Motor neuron (in vitro differentiated cells): ENCODE measurements around the gene RBMS1. TPM values are rescaled to one million over a fixed set of nuclear protein-coding genes. Genes with fewer than 3 reads are reported as not detected.

ENCODE experiments used
- ATAC-seq, 8 experiments: fragments of 200-7000 bp; cut with Tn5 transposase; replicated peaks in 6 of 8; 2 replicates each; pipeline ENCODE4 v1.8.0; 2021; ENCODE audit warnings: mild to moderate bottlenecking in 8 of 8, moderate library complexity in 8 of 8
- H3K27ac ChIP-seq, 2 donors: fragments of 250-450 bp; sonication (Bioruptor Pico); 2 replicates each; pipeline ENCODE4 v1.9.0; 2021; ENCODE audit warnings: antibody characterized with exemption in 2 of 2, mild to moderate bottlenecking in 2 of 2, moderate library complexity in 1 of 2
- H3K4me1 ChIP-seq, 2 donors: fragments of 250-450 bp; sonication (Bioruptor Pico); replicated peaks in 1 of 2; 2 replicates each; pipeline ENCODE4 v1.6.1; 2021; ENCODE audit warnings: antibody characterized with exemption in 2 of 2, mild to moderate bottlenecking in 2 of 2, moderate library complexity in 1 of 2
- H3K4me3 ChIP-seq, 5 donors: fragments of 250-450 bp; sonication (Bioruptor Pico); 2 replicates each; pipeline ENCODE4 v1.9.0; 2021; ENCODE audit warnings: antibody characterized with exemption in 5 of 5, mild to moderate bottlenecking in 5 of 5, moderate library complexity in 4 of 5
- WGBS, 10 experiments: fragments of 450-650 bp; shearing (Covaris generic); methylation state at CpG; one replicate each; pipeline ENCODE4 v1.0.0; 2022; 5-methylcytosine and 5-hydroxymethylcytosine counted together
- in situ Hi-C, 9 experiments: fragments of 400-800 bp; cut with MboI; loops; one replicate each; pipeline ENCODE4 v1.15.0; 2021; ENCODE audit warnings: low sequenced_read_pairs in 9 of 9, low pct_unique_long_range_greater_than_20kb in 2 of 9; ENCODE audit not compliant: unreplicated experiment in 9 of 9
- total RNA-seq, 8 experiments: library from RNA; unstranded; fragments of 300-600 nt; gene quantifications; 2 replicates each; pipeline versions ENCODE4 v1.2.3 to v1.2.4, GENCODE V29; 2022

The RBMS1 gene
- total RNA-seq, 8 experiments from 2014 or later, result 17.9 to 172 (median 53.5) TPM

DNA sequence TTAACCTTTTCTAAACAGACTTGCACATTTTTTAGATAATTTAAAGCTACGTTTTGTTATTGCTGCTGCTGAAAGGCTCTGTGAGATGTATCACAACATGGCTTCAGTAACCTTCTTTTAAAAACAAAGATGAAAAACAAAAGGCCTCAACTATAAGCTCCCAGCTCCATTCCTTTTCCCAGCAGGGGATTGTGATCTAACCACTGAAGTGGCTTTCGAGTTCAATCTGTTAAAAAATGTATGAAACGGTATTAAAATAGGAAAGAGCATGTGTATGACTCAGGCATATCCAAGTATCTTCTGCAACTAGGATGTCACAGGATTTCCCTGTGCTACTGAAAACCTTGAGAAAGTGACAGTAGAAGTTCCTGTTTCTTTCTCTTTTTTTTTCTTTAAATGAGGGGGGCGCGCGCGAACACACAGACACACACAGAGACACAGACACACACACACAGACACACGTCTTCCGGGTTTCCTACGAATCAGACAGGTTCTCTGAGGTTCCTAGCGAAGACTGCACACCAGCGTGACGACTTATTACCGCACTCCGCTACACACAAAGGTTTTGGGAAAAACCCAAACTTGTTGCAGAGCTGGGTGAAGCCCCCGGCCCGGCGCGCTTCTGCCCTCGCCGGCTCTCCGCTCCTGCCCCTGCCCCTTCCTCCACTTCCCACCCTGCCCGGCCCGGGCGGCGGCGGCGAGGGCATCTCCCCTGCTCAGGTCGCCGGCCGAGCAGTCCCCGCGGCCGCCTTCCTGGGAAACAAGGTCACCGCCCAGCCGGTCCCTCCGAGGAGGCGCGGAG, 86.8 kb downstream of the RBMS1 start:
- in situ Hi-C loops, result no loop called here
- ATAC-seq, result peak; percentile 25 to 61 (median 52)
- peak overlapping the region; percentile 68 to 98 (median 81) for H3K4me3 ChIP-seq
- H3K27ac ChIP-seq, result peak overlapping the region; percentile 3 to 42
- WGBS, 10 experiments, result 0 to 22% (median 0%) methylated on average over 1 to 11 of the region's 39 CpGs; no CpG with 5 or more reads in 1 of the 10 experiments
- H3K4me1 ChIP-seq, result peaks cover 19 to 26% of the 10 kb centered on the region in 2 donors

DNA sequence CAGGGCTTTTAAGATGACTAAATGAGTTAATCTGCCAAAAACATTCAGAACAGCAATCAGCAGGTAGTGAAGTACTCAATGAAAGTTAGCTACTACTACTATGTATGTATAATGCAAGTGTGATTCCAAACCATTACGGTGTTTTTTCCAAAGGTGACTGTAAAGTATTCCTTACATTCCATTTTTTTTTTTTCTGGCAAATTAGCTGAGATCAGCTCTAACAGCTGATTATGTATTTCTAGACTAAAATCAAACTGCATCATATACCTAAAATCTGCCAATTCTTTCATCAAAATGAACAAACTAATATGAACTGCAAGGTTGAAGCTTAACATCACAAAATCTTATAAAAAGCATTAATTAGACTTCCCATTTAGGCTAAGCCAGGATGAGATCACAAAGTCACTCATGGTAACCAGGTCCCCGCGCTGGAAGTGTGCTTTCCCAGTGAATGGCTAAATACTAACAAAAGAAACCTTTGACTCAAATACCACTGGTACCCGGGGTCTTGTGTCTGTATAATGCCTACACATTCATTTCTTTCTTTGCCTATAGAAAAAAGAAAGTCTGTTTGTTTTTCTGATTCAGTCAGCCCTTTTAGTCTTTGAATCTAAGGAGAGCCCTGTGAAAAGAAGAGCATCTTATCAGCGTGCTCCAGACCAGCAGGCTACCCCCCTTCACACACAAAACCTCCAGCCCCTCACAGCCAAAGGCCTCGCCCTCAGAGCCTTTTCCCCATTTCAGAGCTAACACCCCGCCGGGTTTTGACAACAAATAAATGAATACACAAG, 88.3 kb downstream of the RBMS1 start:
- Histone ChIP-seq H3K4me1 (peaks cover 19 to 26% of the 10 kb centered on the region in 2 donors), H3K4me3 (peak overlapping the region; percentile 68 to 98 (median 81)), H3K27ac (no peak overlapping the region)
- in situ Hi-C loops, result no loop called here
- peak in 2 of 8 experiments; percentile 20 to 28 for ATAC-seq
- WGBS, 10 experiments, result 0 to 57% (median 18%) methylated on average over 1 to 8 of the region's 8 CpGs

DNA sequence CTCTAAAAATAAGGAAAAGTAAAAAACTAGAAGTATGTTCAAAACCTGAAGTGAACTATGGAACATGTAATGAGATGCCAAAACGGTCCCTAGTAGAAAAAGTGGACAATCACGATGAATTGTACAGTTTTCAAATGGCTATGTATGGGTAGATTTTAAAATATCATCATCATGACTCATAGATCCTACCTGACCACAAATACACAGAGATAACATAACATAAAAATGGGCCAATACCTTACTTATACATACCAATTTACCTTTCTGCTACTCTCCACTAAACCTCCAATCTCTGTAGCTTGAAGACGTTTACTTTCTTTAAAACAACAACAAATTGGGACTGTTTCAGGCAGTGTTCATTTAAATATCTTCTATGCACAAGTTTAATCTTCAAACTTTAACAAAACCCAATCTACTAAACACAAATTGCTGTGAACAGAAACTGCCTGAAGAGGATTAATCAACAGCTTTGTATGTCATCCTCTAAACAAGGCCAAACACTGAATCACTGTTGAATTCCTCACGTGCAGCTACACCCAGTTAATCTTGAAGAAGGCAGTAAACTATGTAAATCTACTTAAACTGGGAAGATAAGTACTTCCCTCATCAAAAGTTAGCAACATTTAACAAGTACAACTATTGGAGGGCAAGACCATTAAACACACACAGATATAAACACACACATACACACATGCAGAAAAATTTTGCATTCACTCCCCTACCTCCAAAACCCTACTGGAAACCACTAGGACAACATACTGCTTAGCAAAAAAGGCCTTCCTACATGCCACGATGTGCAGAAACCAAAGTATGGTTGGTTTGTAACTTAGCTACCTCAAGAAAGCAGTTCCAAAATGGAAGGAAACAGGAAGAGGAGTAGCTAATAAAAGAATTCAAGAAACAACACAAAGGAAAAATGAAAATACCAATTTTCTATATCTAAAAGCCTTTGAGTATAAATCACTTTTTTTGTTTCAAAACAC, 90.3 kb downstream of the RBMS1 start:
- H3K4me1 ChIP-seq, result peaks cover 17 to 18% of the 10 kb centered on the region in 2 donors
- in situ Hi-C loops, result no loop called here
- no peak overlapping the region for H3K27ac ChIP-seq
- H3K4me3 ChIP-seq, result no peak overlapping the region
- no peak for ATAC-seq
- WGBS, 10 experiments, result 20 to 98% (median 62%) methylated on average over 1 to 5 of the region's 5 CpGs

GRCh38 chr2:160402501-160402900, 91.1 kb downstream of the RBMS1 start:
- peak in 1 of 8 experiments; percentile 3 for ATAC-seq
- Histone ChIP-seq H3K27ac (no peak overlapping the region), H3K4me1 (peaks cover 14 to 18% of the 10 kb centered on the region in 2 donors), H3K4me3 (no peak overlapping the region)
- WGBS, 10 experiments, result 60 to 80% methylated on average over 1 of the region's 1 CpG; no CpG with 5 or more reads in 8 of the 10 experiments
- in situ Hi-C loops, result no loop called here

DNA sequence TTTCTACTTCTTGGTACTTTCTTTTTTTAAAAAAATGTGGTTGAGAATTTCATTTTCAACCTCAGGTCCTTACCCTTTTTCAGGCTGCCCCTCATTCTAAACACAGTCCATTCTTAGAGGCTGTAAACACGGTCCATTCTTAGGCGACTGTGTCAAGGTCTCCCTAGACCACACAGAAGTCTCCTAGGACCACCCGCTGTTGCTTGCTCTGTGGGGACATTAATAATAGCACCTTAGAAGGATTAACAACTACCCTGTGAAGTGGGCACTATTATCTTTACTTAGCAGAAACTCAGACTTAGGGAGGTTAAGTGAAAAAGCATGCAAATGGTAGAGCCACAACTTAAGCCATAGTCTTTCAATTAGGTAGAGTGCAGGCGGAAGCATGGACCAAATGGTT, 91.7 kb downstream of the RBMS1 start:
- Histone ChIP-seq H3K27ac (no peak overlapping the region), H3K4me1 (peaks cover 14 to 18% of the 10 kb centered on the region in 2 donors), H3K4me3 (no peak overlapping the region)
- WGBS, 10 experiments, result 70 to 92% (median 82%) methylated on average over 1 to 4 of the region's 4 CpGs; no CpG with 5 or more reads in 2 of the 10 experiments
- in situ Hi-C loops, result no loop called here
- no peak for ATAC-seq

DNA sequence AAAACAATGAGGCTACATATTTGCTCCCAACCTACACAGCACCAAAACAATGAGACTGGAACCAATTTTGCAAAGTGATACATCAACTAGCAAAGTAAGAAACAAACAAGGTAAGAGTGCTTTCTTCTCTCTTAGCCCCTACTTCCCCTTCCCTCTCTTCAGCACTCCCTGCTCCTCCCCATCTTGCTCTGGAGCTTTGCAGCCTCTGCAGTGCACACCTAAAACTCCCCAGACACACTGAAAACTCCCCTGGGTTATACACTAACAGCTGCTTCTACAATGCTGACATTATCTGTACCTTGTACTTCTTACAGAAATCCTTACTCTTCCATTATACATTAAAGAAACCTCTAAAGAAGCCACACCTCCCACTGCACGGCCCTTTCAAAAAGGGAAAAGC, 93.7 kb downstream of the RBMS1 start:
- 7 to 100% (median 80%) methylated on average over 1 of the region's 1 CpG; no CpG with 5 or more reads in 2 of the 10 experiments for WGBS, 10 experiments
- H3K27ac ChIP-seq, result no peak overlapping the region
- H3K4me3 ChIP-seq, result no peak overlapping the region
- in situ Hi-C loops, result no loop called here
- ATAC-seq, result no peak
- H3K4me1 ChIP-seq, result peaks cover under 1 to 1% of the 10 kb centered on the region in 2 donors

GRCh38 chr2:160397530-160397865, 96.1 kb downstream of the RBMS1 start:
- H3K4me3 ChIP-seq, result no peak overlapping the region
- H3K27ac ChIP-seq, result no peak overlapping the region

DNA sequence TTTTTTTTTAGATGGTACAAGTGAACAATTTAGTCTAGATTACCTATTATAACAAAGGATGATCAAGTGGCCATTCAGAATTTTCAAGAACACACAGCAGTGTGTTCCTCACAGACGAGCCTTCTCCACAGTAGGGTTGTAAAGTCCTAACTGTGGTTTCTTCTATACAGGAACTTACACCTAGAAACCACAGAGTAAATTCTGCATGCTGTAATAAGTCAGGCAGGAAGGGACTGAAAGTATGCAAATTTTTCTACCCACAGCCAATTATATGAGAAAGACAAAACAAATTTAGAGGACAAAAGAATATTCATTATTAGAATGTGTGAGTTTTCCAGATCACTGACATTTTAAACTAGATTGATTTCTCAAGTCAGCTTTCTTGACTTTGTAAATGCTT, 99.5 kb downstream of the RBMS1 start:
- Histone ChIP-seq H3K4me3 (no peak overlapping the region), H3K27ac (no peak overlapping the region), H3K4me1 (no peaks in the 10 kb centered on the region)
- ATAC-seq, result peak in 2 of 8 experiments; percentile 11 to 17
- 17 to 100% (median 43%) methylated on average over 1 of the region's 1 CpG; no CpG with 5 or more reads in 3 of the 10 experiments for WGBS, 10 experiments
- in situ Hi-C loops, result no loop called here

More at GRCh38 chr2:160397530-160397865, 96.1 kb downstream of the RBMS1 start:
- no peaks in the 10 kb centered on the region for H3K4me1 ChIP-seq
- 0 to 71% (median 13%) methylated on average over 1 to 2 of the region's 2 CpGs; no CpG with 5 or more reads in 2 of the 10 experiments for WGBS, 10 experiments
- ATAC-seq, result peak in 3 of 8 experiments; percentile 59 to 75 (median 74)
- in situ Hi-C loops, result no loop called here

GRCh38 chr2:160392201-160392600, 101.4 kb downstream of the RBMS1 start:
- in situ Hi-C loops, result no loop called here
- H3K4me1 ChIP-seq, result peaks cover 0 to 9% of the 10 kb centered on the region in 2 donors

DNA sequence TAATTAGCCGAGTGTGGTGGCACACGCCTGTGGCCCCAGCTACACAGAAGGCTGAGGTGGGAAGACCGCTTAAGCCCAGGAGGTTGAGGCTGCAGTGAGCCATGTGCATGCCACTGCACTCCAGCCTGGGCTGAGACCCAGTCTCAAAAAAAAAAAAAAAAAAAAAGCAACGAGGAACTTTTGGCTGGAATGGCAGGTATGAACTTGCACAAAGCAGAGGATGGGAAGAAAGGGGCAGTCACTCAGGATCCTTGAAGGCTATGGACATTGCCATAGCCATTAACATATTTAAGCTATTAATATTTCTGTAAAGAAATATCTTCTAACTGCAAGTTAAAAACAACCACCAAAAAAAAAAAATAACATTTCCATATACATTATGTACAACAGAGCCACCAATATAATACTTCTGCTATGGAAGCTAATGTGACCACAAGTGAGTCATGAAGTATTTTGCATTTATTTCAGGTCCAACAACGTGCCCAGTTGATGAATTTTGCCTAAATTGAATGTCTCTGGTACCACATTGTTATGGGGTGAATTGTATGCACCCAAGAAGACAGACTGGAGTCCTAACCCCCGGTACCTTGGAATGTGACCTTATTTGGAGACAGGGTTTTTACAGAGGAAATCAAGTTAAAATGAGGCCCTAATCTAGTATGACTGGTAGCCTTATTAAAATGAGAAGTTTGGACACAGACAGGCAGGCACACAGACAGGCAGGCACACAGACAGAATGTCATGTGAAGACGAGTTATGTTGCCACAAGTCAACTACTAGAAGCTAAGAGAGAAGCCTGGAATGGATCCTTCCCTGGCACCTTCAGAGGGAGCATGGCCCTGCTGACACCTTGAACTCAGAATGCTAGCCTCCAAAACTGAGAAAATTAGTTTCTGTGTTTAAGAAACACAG, 102.8 kb downstream of the RBMS1 start:
- peaks cover 2 to 9% of the 10 kb centered on the region in 2 donors for H3K4me1 ChIP-seq
- ATAC-seq, result peak in 2 of 8 experiments; percentile 18 to 37
- no peak overlapping the region for H3K4me3 ChIP-seq
- in situ Hi-C loops, result no loop called here
- WGBS, 10 experiments, result 0 to 94% (median 60%) methylated on average over 2 to 7 of the region's 7 CpGs
- H3K27ac ChIP-seq, result no peak overlapping the region

More at GRCh38 chr2:160392201-160392600, 101.4 kb downstream of the RBMS1 start:
- no peak for ATAC-seq
- H3K27ac ChIP-seq, result no peak overlapping the region
- H3K4me3 ChIP-seq, result no peak overlapping the region
- 50 to 100% (median 80%) methylated on average over 1 to 3 of the region's 3 CpGs; no CpG with 5 or more reads in 1 of the 10 experiments for WGBS, 10 experiments

- in situ Hi-C loops, result no loop called here
- peak in 3 of 8 experiments; percentile 39 to 52 (median 41) for ATAC-seq
- peaks cover 2 to 9% of the 10 kb centered on the region in 2 donors for H3K4me1 ChIP-seq
- H3K4me3 ChIP-seq, result no peak overlapping the region
- no peak overlapping the region for H3K27ac ChIP-seq
Observed at GRCh38 chr2:160389875-160390274, 103.7 kb downstream of the RBMS1 start.
